ENCODE data around the gene BCL2.

BCL2 gene

DNA sequence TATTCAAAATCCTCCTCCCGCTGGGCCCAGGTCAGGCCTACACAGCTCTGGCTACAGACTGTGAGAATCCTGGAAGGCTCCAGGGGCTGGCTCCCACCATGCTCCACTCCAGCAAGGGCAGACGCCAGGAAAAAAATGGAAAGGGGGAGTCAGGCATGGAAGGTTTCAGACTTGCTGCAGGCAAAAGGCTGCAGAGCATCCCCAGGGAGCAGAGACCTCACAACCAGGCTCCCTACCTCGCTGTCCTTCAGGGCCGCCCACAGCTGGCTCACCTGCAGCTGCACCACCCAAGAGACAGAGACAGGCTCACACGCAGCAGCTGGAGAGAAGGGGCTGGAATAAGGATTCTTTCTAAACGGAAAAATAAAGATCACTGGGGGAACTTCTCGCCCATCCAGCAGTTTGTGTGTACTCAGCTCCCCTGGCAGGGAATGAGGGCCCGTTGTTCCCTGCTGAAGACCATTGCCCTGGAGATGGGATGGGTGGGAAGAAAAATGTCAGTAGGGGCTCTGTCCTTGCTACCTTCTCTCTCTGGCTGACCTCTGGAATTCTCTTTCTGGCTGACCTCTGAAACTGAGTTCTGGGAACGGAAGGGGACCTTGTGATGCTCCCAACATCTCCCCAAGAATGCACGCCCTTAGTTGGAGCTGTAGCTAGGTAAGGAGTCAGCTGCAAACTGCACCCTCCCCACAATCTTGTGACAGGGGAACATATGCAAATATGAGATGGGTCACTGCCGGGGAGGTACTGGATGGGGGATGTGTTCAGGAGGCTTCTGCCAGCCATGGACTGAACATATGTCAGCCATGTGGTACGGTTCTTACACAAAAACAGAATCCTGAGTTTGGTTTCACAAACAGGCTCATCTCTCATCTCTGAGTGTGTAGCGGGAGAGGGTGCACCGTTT, 34.5 kb downstream of the BCL2 start:
- DNase-seq = peak; percentile 59

DNA sequence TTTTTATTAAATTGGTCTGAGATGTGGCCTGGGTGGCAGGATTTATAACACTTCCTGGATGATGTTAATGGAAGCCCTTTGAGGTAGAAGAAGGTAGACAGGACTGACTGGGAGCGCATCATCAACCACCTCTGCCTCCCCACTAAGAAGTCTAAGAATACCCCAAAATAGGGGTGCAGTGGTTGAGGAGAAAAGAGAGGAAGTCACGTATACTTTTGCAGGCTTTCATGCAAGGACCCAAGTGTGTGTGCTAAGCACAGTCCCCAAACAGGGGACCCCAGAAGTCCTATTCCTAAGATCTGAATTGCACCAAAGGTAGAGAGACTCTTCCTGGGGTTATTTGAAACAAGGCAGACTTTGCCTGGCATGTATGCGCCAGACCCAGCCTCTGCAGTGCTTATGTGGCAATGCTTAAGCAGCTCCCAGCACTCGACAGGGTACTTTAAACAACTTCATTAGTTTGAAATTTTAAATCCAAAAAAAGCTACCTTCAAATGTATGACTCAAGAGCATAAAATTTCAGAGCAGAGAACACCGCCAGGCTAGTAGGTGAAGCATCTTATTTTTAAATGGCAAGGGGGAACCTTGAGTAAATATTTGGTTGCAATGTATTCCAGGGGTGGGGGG, 35.3 kb downstream of the BCL2 start:
- no peak for DNase-seq

DNA sequence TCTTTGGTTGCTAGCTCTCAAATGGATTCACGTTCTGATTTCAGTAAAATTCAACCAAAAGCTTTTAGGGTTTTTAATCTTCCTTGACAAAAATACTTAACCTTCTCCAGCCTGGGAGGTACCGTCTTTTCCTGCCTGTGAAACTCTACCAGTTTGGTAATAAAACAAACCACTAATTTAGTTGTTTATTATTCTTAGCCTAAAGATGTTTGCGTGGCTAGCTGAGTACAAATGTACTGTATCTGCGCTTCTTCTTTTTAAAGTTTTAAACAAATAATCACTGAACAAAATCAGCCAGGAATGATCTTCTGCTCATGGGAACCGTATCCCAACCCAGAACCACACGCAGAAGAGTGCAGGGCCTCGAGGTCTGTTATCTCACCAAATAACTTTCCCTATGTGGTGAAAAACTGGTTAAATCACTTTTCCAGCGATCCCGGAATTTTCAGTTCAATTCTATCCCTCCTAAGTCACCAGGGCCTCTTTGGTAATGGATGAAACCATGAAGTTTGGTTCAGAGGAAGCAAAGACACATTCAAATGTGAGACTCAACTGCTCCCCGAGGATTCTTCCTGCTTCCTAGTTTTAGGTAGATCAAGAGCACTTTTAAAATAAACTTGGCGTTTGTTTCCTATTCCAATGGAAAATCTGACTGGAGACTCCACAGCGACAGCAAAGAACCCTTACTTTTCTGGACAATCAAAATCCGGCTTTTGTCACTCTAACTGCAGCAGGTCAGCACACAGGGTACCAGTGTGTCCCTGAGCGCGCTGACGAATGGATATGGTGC, 36.1 kb downstream of the BCL2 start:
- no peak for DNase-seq

DNA sequence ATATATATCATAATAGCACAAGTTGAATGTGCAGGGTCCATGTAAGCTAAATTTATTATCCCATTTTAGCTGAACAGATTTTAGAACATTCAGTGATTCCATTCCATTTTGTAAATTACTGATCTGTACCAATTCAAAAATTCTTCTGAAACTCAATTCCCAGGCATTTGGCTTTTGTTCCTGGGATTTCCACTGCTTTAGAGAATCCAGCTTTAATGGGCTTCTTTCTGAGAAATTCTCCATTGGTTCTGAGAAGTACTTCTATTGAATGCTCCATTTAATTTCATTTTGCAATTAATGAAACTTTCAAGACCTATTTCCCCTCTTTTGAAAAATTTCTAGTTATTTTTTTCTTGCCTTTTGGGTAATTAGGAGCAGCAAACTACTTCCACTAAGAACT, 36.8 kb downstream of the BCL2 start:
- DNase-seq = no peak

GRCh38 chr18:63273222-63273927, 46.2 kb downstream of the BCL2 start:
- peak; percentile 37 for DNase-seq

DNA sequence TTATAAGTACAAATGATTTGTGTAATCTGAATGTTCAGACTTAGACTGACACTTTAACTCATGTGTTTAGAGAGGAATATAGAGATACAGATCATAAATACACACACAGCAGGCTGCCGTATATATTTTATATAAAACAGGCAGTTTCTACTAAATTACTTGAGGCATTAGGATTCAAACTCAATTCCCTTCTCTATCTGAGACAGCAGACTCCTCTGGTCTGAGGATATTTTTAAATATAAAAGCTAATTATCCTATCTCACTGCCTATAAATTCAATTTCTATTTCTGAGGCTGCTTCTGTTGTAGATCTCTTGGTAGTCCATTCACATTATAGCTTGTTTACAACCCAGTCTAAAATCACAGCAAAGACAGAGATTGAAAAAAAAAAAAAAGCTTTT, 46.9 kb downstream of the BCL2 start:
- no peak for DNase-seq

- peak; percentile 95 for DNase-seq
These were observed 47.7 kb downstream of the BCL2 start for GRCh38 chr18:63271881-63272299.

- peak; percentile 97 for DNase-seq
These were observed 48.4 kb downstream of the BCL2 start for GRCh38 chr18:63271148-63271547.

GRCh38 chr18:63267975-63268721, 51.4 kb downstream of the BCL2 start:
- no peak for DNase-seq

DNA sequence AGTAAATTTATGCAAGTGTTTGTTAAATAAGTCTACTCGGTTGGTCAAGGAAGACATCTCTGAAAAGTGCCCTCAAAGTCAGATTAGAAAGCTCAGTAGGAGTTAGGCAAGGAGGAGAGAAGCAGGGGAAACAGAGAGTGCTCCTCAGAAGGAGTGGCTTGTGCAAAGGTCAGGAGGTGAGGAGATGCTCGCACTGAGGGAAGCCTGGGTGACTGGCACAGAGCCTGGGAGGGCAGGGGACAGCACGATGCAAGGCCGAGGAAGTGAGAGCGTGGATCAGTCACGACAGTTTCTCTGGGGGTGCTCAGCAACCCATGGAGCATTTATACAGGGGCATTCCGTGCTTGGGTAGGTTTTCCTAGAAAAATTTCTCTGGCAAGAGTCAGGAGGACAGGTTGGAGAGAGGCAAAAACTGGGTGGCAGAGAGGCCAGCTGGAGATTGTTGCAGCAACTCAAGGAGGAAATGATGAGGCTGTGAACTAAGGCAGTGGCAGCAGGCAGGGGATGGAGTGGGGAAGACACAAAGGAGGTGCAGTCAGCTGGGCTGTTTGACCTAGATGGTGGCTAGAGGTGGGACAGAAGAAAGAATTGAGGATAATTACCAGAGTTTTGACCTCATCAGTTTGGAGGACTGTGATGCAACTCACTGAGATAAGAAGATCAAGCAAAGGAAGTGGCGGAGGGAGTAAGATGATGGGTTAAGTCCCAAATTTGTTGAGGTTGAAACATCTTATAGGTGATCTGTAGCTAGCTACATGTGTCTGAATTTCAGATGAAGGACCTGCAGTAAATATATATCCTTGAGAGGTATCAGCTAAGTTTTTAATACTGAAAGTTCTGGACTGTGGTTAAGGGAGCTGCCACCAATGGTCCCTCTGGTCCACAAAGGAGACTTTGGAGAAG, 52.4 kb downstream of the BCL2 start:
- peak; percentile 45 for DNase-seq

- peak; percentile 54 for DNase-seq
These were observed 54.2 kb downstream of the BCL2 start for GRCh38 chr18:63265326-63265725.

GRCh38 chr18:63264871-63265270, 54.7 kb downstream of the BCL2 start:
- peak; percentile 99 for DNase-seq

GRCh38 chr18:63263444-63263843, 56.1 kb downstream of the BCL2 start:
- DNase-seq = peak; percentile 24

GRCh38 chr18:63262369-63263335, 56.9 kb downstream of the BCL2 start:
- no peak for DNase-seq

- peak; percentile 65 for DNase-seq
These were observed 58.5 kb downstream of the BCL2 start for GRCh38 chr18:63261029-63261428.

GRCh38 chr18:63260380-63260754, 59.2 kb downstream of the BCL2 start:
- peak; percentile 60 for DNase-seq

GRCh38 chr18:63259567-63260379, 59.8 kb downstream of the BCL2 start:
- DNase-seq = peak; percentile 100

DNA sequence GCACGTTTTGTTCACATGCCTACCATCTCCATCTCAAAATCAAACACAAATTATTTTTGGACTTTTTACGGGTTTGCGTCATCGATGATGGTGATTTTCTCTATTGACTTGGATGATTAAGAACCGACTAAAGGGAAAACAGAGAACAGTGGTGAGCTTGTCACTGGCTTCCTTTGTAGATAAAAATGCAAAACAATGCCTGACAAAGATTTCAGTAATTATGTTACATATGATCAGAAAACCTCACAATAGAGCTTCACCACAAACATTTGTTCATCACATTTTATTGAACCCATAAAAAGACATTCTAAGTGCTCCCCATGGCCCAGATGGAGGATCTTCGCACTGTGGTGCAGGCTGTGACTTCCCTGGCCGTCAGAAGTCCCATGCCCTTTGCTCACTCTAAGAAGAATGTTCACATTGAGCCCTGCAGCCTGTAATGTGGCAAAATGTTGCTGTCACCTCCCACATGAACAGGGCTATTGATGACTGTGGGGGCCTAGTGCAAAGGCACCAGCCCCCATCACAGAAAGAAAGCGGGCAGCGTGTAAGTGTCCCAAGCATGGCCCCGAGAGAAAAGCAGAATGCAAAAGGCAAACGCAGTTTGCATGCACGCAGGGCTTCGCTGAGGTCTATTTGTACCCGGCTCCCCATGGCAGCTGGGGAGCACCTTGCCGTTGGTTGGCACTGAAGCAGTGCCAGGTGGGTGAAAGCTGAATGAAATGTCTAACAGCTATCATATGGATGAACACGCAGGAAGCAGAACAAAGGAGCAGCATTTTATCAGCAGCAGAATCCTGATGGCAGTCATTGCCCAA, 60.6 kb downstream of the BCL2 start:
- peak; percentile 62 for DNase-seq
